Testis (tissue), 3 donors: ENCODE data around the gene PHACTR4. TPM values are rescaled to one million over a fixed set of nuclear protein-coding genes. Genes with fewer than 3 reads are reported as not detected.

ENCODE experiments used
- DNase-seq: peaks from one replicate; pipeline ENCODE4 v3.0.0-alpha.2; 2019
- H3K27ac ChIP-seq, 2 donors: fragments of 200-600 bp; sonication (generic); one replicate each; pipeline ENCODE4 v1.5.1; 2019
- H3K27me3 ChIP-seq: fragments of 200-600 bp; sonication (generic); one replicate; pipeline ENCODE4 v1.5.1; 2019
- H3K36me3 ChIP-seq: fragments of 200-600 bp; sonication (generic); one replicate; pipeline ENCODE4 v1.5.1; 2017; ENCODE audit warnings: low read depth; ENCODE audit errors: missing control alignments
- H3K4me1 ChIP-seq: fragments of 200-600 bp; sonication (generic); one replicate; pipeline ENCODE4 v1.5.1; 2019
- H3K4me3 ChIP-seq, 2 donors: fragments of 200-600 bp; sonication (generic); one replicate each; pipeline ENCODE4 v1.5.1; 2017 to 2019
- H3K9me3 ChIP-seq: fragments of 200-600 bp; sonication (generic); one replicate; pipeline ENCODE4 v1.5.1; 2017
- POLR2A ChIP-seq: fragments of 450-650 bp; IDR thresholded peaks from one replicate; pipeline ENCODE4 v1.6.1; 2017; ENCODE audit warnings: antibody characterized with exemption, mild to moderate bottlenecking, moderate library complexity
- WGBS, 2 donors: methylation state at CpG; one replicate each; pipeline ENCODE4 v1.1.5; 2018; 5-methylcytosine and 5-hydroxymethylcytosine counted together
- intact Hi-C: fragments of 100-400 bp; cut with DNase I; formaldehyde crosslinking; loops from one replicate; pipeline ENCODE4 v1.15.1; 2023; ENCODE audit warnings: low total_unique reads
- polyA plus RNA-seq: library from polyadenylated mRNA; stranded (reverse); fragments of 350-450 nt; fragmentation: Illumina TruSeq; extraction: RNeasy Lipid Tissue Mini Kit (QIAGEN cat#74804); gene quantifications from one replicate; pipeline ENCODE4 v1.2.3, GENCODE V29; 2014; ENCODE audit warnings: low read depth, low replicate concordance; ENCODE audit not compliant: insufficient read depth
- small RNA-seq, 2 donors: library from RNA; depleted of rRNA; stranded (forward); fragments of <200 nt; gene quantifications; one replicate each; pipeline ENCODE3, GENCODE V24; 2016
- total RNA-seq, 2 donors: library from RNA; depleted of rRNA; stranded (reverse); fragments of >200 nt; gene quantifications; one replicate each; pipeline ENCODE4 v1.2.3, GENCODE V29; 2016
- TF ChIP-seq, protein P1 (sequence below), 3 experiments: fragments of 450-650 bp in 2 of 3; fragments of 200-600 bp in 1 of 3; sonication (generic) in 1 of 3; IDR thresholded peaks; one replicate each; pipeline ENCODE4 v1.5.1; 2016 to 2019; ENCODE audit warnings: antibody characterized with exemption in 3 of 3, mild to moderate bottlenecking in 2 of 3, moderate library complexity in 1 of 3

The PHACTR4 gene
- total and polyA plus RNA-seq, 3 donors from 2014 or later, result 33.1 to 51.8 (median 40.9) TPM

DNA sequence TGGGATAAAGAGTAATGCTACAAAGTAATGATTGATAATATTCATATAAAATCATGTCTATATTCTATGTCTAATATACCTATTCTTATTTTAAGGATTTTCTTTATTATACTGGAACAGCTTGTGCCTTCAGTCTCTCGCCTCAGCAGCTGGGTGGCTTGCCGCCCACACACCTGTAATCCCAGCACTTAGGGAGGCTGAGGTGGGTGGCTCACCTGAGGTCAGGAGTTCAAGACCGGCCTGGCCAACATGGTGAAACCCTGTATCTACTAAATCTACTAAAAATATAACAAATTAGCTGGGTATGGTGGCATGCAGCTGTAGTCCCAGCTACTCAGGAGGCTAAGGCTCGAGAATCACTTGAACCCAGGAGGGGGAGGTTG, 175.7 kb downstream of the PHACTR4 start:
- no peak for DNase-seq
- no peaks in the 10 kb centered on the region for H3K9me3 ChIP-seq
- H3K27ac ChIP-seq, result no peak overlapping the region
- no peak overlapping the region for H3K4me3 ChIP-seq
- intact Hi-C loops, result no loop called here
- TF ChIP-seq, protein P1, sequence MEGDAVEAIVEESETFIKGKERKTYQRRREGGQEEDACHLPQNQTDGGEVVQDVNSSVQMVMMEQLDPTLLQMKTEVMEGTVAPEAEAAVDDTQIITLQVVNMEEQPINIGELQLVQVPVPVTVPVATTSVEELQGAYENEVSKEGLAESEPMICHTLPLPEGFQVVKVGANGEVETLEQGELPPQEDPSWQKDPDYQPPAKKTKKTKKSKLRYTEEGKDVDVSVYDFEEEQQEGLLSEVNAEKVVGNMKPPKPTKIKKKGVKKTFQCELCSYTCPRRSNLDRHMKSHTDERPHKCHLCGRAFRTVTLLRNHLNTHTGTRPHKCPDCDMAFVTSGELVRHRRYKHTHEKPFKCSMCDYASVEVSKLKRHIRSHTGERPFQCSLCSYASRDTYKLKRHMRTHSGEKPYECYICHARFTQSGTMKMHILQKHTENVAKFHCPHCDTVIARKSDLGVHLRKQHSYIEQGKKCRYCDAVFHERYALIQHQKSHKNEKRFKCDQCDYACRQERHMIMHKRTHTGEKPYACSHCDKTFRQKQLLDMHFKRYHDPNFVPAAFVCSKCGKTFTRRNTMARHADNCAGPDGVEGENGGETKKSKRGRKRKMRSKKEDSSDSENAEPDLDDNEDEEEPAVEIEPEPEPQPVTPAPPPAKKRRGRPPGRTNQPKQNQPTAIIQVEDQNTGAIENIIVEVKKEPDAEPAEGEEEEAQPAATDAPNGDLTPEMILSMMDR (IDR thresholded peaks at IDR 0.05), result no peak
- no peak for TF ChIP-seq POLR2A
- no peaks in the 10 kb centered on the region for H3K27me3 ChIP-seq
- no peaks in the 10 kb centered on the region for H3K36me3 ChIP-seq
- no peaks in the 10 kb centered on the region for H3K4me1 ChIP-seq
- 89 to 91% methylated on average over 4 of the region's 4 CpGs for WGBS, 2 donors

DNA sequence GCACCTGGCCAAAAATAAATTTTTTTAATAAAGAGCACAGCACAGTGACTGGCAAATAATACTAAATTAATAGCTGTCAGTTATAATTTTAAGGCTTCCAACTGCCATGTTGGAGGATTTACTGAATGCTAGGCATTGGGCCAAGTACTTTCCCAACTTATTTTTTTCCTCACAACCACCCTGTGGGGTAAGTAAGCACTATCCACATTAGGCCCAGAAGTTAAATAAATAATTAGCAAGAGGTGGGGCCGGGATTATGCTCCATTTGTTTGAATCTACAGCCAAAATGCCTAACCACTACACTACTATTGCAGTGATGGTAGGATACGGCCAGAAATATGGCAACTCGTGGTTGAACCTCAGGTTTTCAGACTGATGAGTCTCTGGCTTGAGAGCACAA, 178.8 kb downstream of the PHACTR4 start:
- Histone ChIP-seq H3K4me3 (no peak overlapping the region), H3K9me3 (no peaks in the 10 kb centered on the region), H3K4me1 (no peaks in the 10 kb centered on the region), H3K27ac (no peak overlapping the region), H3K27me3 (no peaks in the 10 kb centered on the region), H3K36me3 (no peaks in the 10 kb centered on the region)
- DNase-seq, result no peak
- no peak for TF ChIP-seq POLR2A
- TF ChIP-seq, protein P1 (IDR thresholded peaks at IDR 0.05), result no peak
- 85 to 96% methylated on average over 3 of the region's 3 CpGs for WGBS, 2 donors
- intact Hi-C loops, result no loop called here

Small RNA genes within 50 kb of the gene (small RNA-seq; reads per million reads assigned to genes)
- gene RF00019 (0 reads per million in 2 donors), gene RNU6ATAC27P (0 reads per million in 2 donors), gene SNORA73A (0 reads per million in 2 donors), gene SNORA73B (27.9 to 39.2 reads per million in 2 donors)

Other genes with a start within 250 kb of the PHACTR4 start
- 1 to 10 TPM in 1 of 2 donors, under 1 TPM in 1; 0.94 to 1.7 TPM for gene PTAFR, start 193.1 kb upstream of the PHACTR4 start, total RNA-seq
- gene PTAFR, start 193.1 kb upstream of the PHACTR4 start, polyA plus RNA-seq, result 4.9 TPM
- gene DNAJC8, start 136.7 kb upstream of the PHACTR4 start, total RNA-seq, result 10 to 100 TPM; 44.7 to 48.0 TPM
- 86.5 TPM for gene DNAJC8, start 136.7 kb upstream of the PHACTR4 start, polyA plus RNA-seq
- gene ATP5IF1, start 133.6 kb upstream of the PHACTR4 start, total RNA-seq, result 100 to 1,000 TPM; 259 to 345 TPM
- gene ATP5IF1, start 133.6 kb upstream of the PHACTR4 start, polyA plus RNA-seq, result 702 TPM
- gene SESN2, start 110.2 kb upstream of the PHACTR4 start, total RNA-seq, result 10 to 100 TPM; 36.7 to 43.7 TPM
- gene SESN2, start 110.2 kb upstream of the PHACTR4 start, polyA plus RNA-seq, result 16.9 TPM
- 10 to 100 TPM; 17.0 to 19.9 TPM for gene MED18, start 40.7 kb upstream of the PHACTR4 start, total RNA-seq
- gene MED18, start 40.7 kb upstream of the PHACTR4 start, polyA plus RNA-seq, result 18.0 TPM
- gene RCC1, start 136.3 kb downstream of the PHACTR4 start, total RNA-seq, result 10 to 100 TPM; 25.9 to 43.2 TPM
- 96.9 TPM for gene RCC1, start 136.3 kb downstream of the PHACTR4 start, polyA plus RNA-seq
- gene TRNAU1AP, start 183.3 kb downstream of the PHACTR4 start, total RNA-seq, result 10 to 100 TPM; 15.5 to 22.5 TPM
- 19.8 TPM for gene TRNAU1AP, start 183.3 kb downstream of the PHACTR4 start, polyA plus RNA-seq
- gene RAB42, start 222.5 kb downstream of the PHACTR4 start, total RNA-seq, result 1 to 10 TPM; 1.8 to 5.4 TPM
- gene RAB42, start 222.5 kb downstream of the PHACTR4 start, polyA plus RNA-seq, result 4.6 TPM